Frontal cortex (tissue), 4 donors: Measurements from ENCODE around the gene USH1C. TPM values are rescaled to one million over a fixed set of nuclear protein-coding genes. Genes with fewer than 3 reads are reported as not detected.

Source experiments
- DNase-seq, 2 donors: peaks; one replicate each; pipeline ENCODE4 v3.0.0; 2012; ENCODE audit warnings: low spot score in 2 of 2
- FAIRE-seq: peaks from 2 replicates; lab custom pipeline; 2012; peaks lifted over from hg19 to GRCh38; lab: Jason Lieb, UNC
- total RNA-seq: library from RNA; depleted of rRNA; stranded (reverse); fragments of >200 nt; gene quantifications from one replicate; pipeline ENCODE4 v1.2.3, GENCODE V29; 2014
- donor health status: control.
- donor health status: control.
- donor health status: control.

The USH1C gene
- total RNA-seq, 1 donor from 2014 or later: not detected

- FAIRE-seq (no peak), DNase-seq (no peak)
These were observed 95.1 kb downstream of the USH1C start for GRCh38 chr11:17449158-17449557.

GRCh38 chr11:17446482-17446881 lies 97.7 kb downstream of the USH1C start:
- DNase-seq (no peak), FAIRE-seq (no peak)

- FAIRE-seq (no peak), DNase-seq (no peak)
These were observed 98.9 kb downstream of the USH1C start for GRCh38 chr11:17445240-17445795.

GRCh38 chr11:17443926-17444690 lies 100.1 kb downstream of the USH1C start:
- no peak for DNase-seq
- FAIRE-seq: no peak

Other genes starting within 250 kb of the USH1C start
- 10.2 TPM for gene NCR3LG1, start 192.6 kb downstream of the USH1C start, total RNA-seq
- gene KCNJ11, start 155.8 kb downstream of the USH1C start, total RNA-seq: 11.0 TPM
- 8.6 TPM for gene ABCC8, start 67.6 kb downstream of the USH1C start, total RNA-seq
- gene OTOG, start 2.8 kb upstream of the USH1C start, total RNA-seq: under 0.01 TPM
- gene MYOD1, start 175.2 kb upstream of the USH1C start, total RNA-seq: not detected
- 5.3 TPM for gene KCNC1, start 190.4 kb upstream of the USH1C start, total RNA-seq